ENCODE results near the gene NOL4. TPM values are rescaled to one million over a fixed set of nuclear protein-coding genes. Genes with fewer than 3 reads are reported as not detected.
A peak's percentile ranks its signal among the peaks of the same experiment; 100 is the strongest.
"Not testable (repeated sequence)": the region's sequence is repeated elsewhere in the genome, so short reads cannot be mapped to it uniquely, and the experiment has no call there.

NOL4 gene
- total RNA-seq, 6 donors from 2014 or later, result 0.40 TPM; not detected in 5

DNA sequence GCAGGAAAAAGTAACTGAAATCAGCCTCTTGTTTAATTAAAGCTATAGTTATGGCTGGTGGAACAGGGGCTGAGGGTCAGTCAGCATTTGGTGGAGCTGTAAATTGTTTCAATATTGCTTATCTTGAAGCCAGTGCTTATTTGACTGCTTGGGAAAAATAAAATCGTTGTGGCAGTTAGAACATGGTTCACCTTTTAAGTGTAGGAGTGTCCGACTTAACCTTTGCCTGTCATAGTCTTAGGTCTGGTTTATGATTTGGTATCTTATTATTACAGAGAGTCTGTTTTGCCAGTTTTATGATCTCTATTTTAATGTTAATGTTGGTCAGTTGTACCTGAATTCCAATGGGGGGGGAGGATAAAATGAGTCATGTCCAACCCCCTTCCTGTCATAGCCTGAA is 27.2 kb upstream of the NOL4 start:
- no peaks in the 10 kb centered on the region for H3K36me3 ChIP-seq
- no peaks in the 10 kb centered on the region for H3K4me1 ChIP-seq
- ATAC-seq (ENCODE audit: low FRiP score in 2 of 2) (no peak), DNase-seq (no peak)
- no peak overlapping the region for H3K4me3 ChIP-seq
- WGBS, 2 donors, result 70 to 79% methylated on average over 2 of the region's 2 CpGs
- H3K27me3 ChIP-seq, result no peaks in the 10 kb centered on the region
- peaks cover 0 to 12% (median 3%) of the 10 kb centered on the region in 4 donors for H3K9me3 ChIP-seq
- no peak for TF ChIP-seq POLR2A (IDR thresholded peaks at IDR 0.05)
- no peak for TF ChIP-seq EP300 (IDR thresholded peaks at IDR 0.05)
- no peak for TF ChIP-seq POLR2AphosphoS5 (IDR thresholded peaks at IDR 0.05)
- TF ChIP-seq, protein P1, sequence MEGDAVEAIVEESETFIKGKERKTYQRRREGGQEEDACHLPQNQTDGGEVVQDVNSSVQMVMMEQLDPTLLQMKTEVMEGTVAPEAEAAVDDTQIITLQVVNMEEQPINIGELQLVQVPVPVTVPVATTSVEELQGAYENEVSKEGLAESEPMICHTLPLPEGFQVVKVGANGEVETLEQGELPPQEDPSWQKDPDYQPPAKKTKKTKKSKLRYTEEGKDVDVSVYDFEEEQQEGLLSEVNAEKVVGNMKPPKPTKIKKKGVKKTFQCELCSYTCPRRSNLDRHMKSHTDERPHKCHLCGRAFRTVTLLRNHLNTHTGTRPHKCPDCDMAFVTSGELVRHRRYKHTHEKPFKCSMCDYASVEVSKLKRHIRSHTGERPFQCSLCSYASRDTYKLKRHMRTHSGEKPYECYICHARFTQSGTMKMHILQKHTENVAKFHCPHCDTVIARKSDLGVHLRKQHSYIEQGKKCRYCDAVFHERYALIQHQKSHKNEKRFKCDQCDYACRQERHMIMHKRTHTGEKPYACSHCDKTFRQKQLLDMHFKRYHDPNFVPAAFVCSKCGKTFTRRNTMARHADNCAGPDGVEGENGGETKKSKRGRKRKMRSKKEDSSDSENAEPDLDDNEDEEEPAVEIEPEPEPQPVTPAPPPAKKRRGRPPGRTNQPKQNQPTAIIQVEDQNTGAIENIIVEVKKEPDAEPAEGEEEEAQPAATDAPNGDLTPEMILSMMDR (IDR thresholded peaks at IDR 0.05), result no peak
- no peak overlapping the region for H3K27ac ChIP-seq

DNA sequence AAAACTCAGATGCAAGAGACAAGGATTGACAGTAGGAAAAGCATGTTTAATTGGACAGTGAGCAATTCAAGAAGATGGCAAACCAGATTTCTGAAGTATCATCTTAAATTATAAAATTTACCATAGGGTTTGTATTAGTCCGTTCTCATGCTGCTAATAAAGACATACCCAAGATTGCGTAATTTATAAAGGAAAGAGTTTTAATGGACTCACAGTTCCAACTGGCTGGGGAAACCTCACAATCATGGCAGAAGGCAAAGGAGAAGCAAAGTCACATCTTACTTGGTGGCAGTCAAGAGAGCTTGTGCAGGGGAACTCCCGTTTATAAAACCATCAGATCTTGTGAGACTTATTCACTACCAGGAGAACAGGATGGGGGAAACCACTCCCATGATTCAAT is 24.0 kb upstream of the NOL4 start:
- Histone ChIP-seq H3K27ac (no peak overlapping the region), H3K9me3 (peaks cover 0 to 12% (median 3%) of the 10 kb centered on the region in 4 donors), H3K4me3 (no peak overlapping the region), H3K27me3 (no peaks in the 10 kb centered on the region), H3K4me1 (no peaks in the 10 kb centered on the region), H3K36me3 (no peaks in the 10 kb centered on the region)
- TF ChIP-seq, protein P1 (IDR thresholded peaks at IDR 0.05), result no peak
- TF ChIP-seq EP300 (IDR thresholded peaks at IDR 0.05) (no peak), POLR2AphosphoS5 (IDR thresholded peaks at IDR 0.05) (no peak), POLR2A (IDR thresholded peaks at IDR 0.05) (no peak)
- WGBS, 2 donors, result 81 to 82% methylated on average over 3 of the region's 3 CpGs
- no peak for ATAC-seq (ENCODE audit: low FRiP score in 2 of 2)
- DNase-seq, result no peak

DNA sequence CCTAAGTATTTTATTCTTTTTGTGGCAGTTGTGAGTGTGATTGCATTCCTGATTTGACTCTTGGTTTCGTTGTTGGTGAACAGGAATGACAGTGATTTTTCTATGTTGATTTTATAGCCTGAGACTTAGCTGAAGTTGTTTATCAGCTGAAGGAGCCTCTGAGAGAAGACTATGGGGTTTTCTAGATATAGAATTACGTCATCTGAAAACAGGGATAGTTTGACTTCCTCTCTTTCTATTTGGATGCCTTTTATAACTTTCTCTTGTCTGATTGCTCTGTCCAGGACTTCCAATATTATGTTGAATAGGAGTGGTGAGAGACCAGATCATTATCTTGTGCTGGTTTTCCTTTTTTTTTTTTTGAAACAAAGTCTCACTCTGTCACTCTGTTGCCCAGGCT is 18.0 kb upstream of the NOL4 start:
- H3K36me3 ChIP-seq, result no peaks in the 10 kb centered on the region
- no peaks in the 10 kb centered on the region for H3K4me1 ChIP-seq
- H3K27me3 ChIP-seq, result no peaks in the 10 kb centered on the region
- no peak overlapping the region for H3K27ac ChIP-seq
- H3K9me3 ChIP-seq, result no peaks in the 10 kb centered on the region
- TF ChIP-seq, protein P1 (IDR thresholded peaks at IDR 0.05), result no peak
- no peak for TF ChIP-seq POLR2AphosphoS5 (IDR thresholded peaks at IDR 0.05)
- TF ChIP-seq EP300 (IDR thresholded peaks at IDR 0.05), result no peak
- 64 to 68% methylated on average over 2 of the region's 2 CpGs for WGBS, 2 donors
- ATAC-seq (ENCODE audit: low FRiP score in 2 of 2) (no peak), DNase-seq (no peak)
- H3K4me3 ChIP-seq, result no peak overlapping the region

GRCh38 chr18:34233781-34234388 is 9.2 kb upstream of the NOL4 start:
- H3K36me3 ChIP-seq; H3K4me1 ChIP-seq; ATAC-seq (ENCODE audit: low FRiP score in 2 of 2): not testable (repeated sequence)

DNA sequence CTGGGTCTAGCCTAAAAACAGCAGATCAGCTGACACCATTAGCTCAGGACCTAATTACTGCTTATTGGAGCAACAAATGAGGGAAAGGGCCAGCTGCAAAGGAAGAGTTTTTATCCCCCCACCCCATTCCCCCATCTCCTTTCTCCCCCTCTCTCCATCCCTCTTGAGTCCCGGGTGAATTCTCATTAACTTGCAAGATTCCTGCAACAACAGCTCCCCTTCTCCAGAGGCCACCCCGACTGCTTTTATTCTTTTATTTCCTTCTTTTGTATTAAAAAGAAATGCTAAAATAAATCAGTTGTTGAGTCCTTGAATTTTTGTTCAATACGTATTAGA is 473 bp upstream of the NOL4 start:
- Histone ChIP-seq H3K4me1 (peaks cover 16 to 33% (median 22%) of the 10 kb centered on the region in 4 donors), H3K27ac (no peak overlapping the region), H3K9me3 (no peaks in the 10 kb centered on the region), H3K27me3 (peaks cover 0 to 20% (median 10%) of the 10 kb centered on the region in 4 donors), H3K36me3 (no peaks in the 10 kb centered on the region), H3K4me3 (peak overlapping the region in 2 of 4 donors; percentile 28 to 45)
- ATAC-seq (ENCODE audit: low FRiP score in 2 of 2) (no peak), DNase-seq (no peak)
- no peak for TF ChIP-seq POLR2A (IDR thresholded peaks at IDR 0.05)
- TF ChIP-seq, protein P1 (IDR thresholded peaks at IDR 0.05), result no peak
- TF ChIP-seq EP300 (IDR thresholded peaks at IDR 0.05), result no peak
- no peak for TF ChIP-seq POLR2AphosphoS5 (IDR thresholded peaks at IDR 0.05)
- WGBS, 2 donors, result 12 to 13% methylated on average over 3 of the region's 3 CpGs

More at GRCh38 chr18:34233781-34234388, 9.2 kb upstream of the NOL4 start:
- H3K27ac ChIP-seq, H3K4me3 ChIP-seq, H3K27me3 ChIP-seq, H3K9me3 ChIP-seq: not testable (repeated sequence)
- 90 to 97% methylated on average over 9 to 30 of the region's 39 CpGs for WGBS, 2 donors
- DNase-seq, result peak in 1 of 2 donors; percentile 79

Data from upper lobe of left lung (tissue), 6 donors.